ENCODE results near the gene CHRNA1.

CHRNA1 gene

GRCh38 chr2:174764280-174765255 lies at the start of gene CHRNA1:
Gene CHRNA1 (minus strand): TSS chr2:174764472. CDS start chr2:174764394, 78 bp downstream.
- DNase-seq, result no peak

GRCh38 chr2:174812037-174812436 lies 47.8 kb upstream of the CHRNA1 start:
- no peak for DNase-seq

GRCh38 chr2:174807931-174808330 lies 43.7 kb upstream of the CHRNA1 start:
- no peak for DNase-seq

GRCh38 chr2:174805803-174806202 lies 41.5 kb upstream of the CHRNA1 start:
- DNase-seq, result no peak

- no peak for DNase-seq
Observed at GRCh38 chr2:174802459-174802858, 38.2 kb upstream of the CHRNA1 start.

- no peak for DNase-seq
Observed at GRCh38 chr2:174800436-174801205, 36.3 kb upstream of the CHRNA1 start.

- no peak for DNase-seq
Observed at GRCh38 chr2:174798801-174799200, 34.5 kb upstream of the CHRNA1 start.

- no peak for DNase-seq
Observed at GRCh38 chr2:174797781-174798276, 33.6 kb upstream of the CHRNA1 start.

- no peak for DNase-seq
Observed at GRCh38 chr2:174796319-174796771, 32.1 kb upstream of the CHRNA1 start.

- no peak for DNase-seq
Observed at GRCh38 chr2:174794851-174795374, 30.6 kb upstream of the CHRNA1 start.

GRCh38 chr2:174792309-174793025 lies 28.2 kb upstream of the CHRNA1 start:
- DNase-seq, result no peak

- DNase-seq, result no peak
Observed at GRCh38 chr2:174791746-174792280, 27.5 kb upstream of the CHRNA1 start.

- DNase-seq, result no peak
Observed at GRCh38 chr2:174791020-174791419, 26.7 kb upstream of the CHRNA1 start.

- DNase-seq, result no peak
Observed at GRCh38 chr2:174789001-174789400, 24.7 kb upstream of the CHRNA1 start.

- no peak for DNase-seq
Observed at GRCh38 chr2:174788291-174788929, 24.1 kb upstream of the CHRNA1 start.

- DNase-seq, result no peak
Observed at GRCh38 chr2:174787487-174788205, 23.4 kb upstream of the CHRNA1 start.

GRCh38 chr2:174786066-174786725 lies 21.9 kb upstream of the CHRNA1 start:
- no peak for DNase-seq

- DNase-seq, result no peak
Observed at GRCh38 chr2:174785481-174785880, 21.2 kb upstream of the CHRNA1 start.

GRCh38 chr2:174784909-174785308 lies 20.6 kb upstream of the CHRNA1 start:
- no peak for DNase-seq

GRCh38 chr2:174784316-174784715 lies 20.0 kb upstream of the CHRNA1 start:
- no peak for DNase-seq

All from GF-D8 (cell line).